Transverse colon (tissue), 4 donors: ENCODE data around the gene PRDM5.

ENCODE experiments used
- CTCF ChIP-seq, 5 experiments: fragments of 200-600 bp in 3 of 5; fragments of 450-650 bp in 2 of 5; sonication (generic) in 3 of 5; IDR thresholded peaks; 1 replicate in 2 of 5; 2 replicates in 3 of 5; pipeline ENCODE4 v1.5.1; 2016 to 2017; ENCODE audit warnings: antibody characterized with exemption in 5 of 5, inconsistent platforms in 3 of 5, mild to moderate bottlenecking in 2 of 5, moderate library complexity in 1 of 5
- POLR2A ChIP-seq: fragments of 450-650 bp; IDR thresholded peaks from one replicate; pipeline ENCODE4 v1.6.1; 2016; ENCODE audit warnings: antibody characterized with exemption, mild to moderate bottlenecking, moderate library complexity
- POLR2AphosphoS5 ChIP-seq, 3 donors: sonication (generic); formaldehyde crosslinking; IDR thresholded peaks; one replicate each; pipeline ENCODE4 v1.6.1; 2016; ENCODE audit warnings: antibody characterized with exemption in 3 of 3

- no peak for TF ChIP-seq POLR2A
- no peak for TF ChIP-seq CTCF (IDR thresholded peaks at IDR 0.05)
- TF ChIP-seq POLR2AphosphoS5 (IDR thresholded peaks at IDR 0.05) = no peak
Observed at GRCh38 chr4:120770897-120771296, 151.6 kb downstream of the PRDM5 start.
